OCI-LY1 (cell line): ENCODE measurements around the gene OS9.

Experiments
- CTCF ChIP-seq: fragments of 200-600 bp; sonication (generic), shearing (Covaris generic); IDR thresholded peaks from 2 replicates; pipeline ENCODE4 v1.5.1; 2017; ENCODE audit warnings: mild to moderate bottlenecking, antibody characterized with exemption, low read length, moderate library complexity, mixed read lengths
- EZH2 ChIP-seq: fragments of 200-600 bp; sonication (generic), shearing (Covaris generic); IDR thresholded peaks from 2 replicates; pipeline ENCODE4 v1.8.0; 2017; ENCODE audit warnings: borderline replicate concordance, mixed run types, mild to moderate bottlenecking, antibody characterized with exemption, low read length, moderate library complexity, mixed read lengths

GRCh38 chr12:57726884-57727757, 33.2 kb downstream of the OS9 start:
- TF ChIP-seq CTCF (no peak), EZH2 (no peak)
